H9 (cell line): Measurements from ENCODE around the gene RIMOC1. TPM values are rescaled to one million over a fixed set of nuclear protein-coding genes. Genes with fewer than 3 reads are reported as not detected.

Experiments
- DNase-seq: peaks from one replicate; pipeline ENCODE4 v3.0.0-alpha.2; 2017
- H2AFZ ChIP-seq: one replicate; pipeline ENCODE4 v1.6.1; 2013; ENCODE audit warnings: mild to moderate bottlenecking, low read length, control low read depth, moderate library complexity
- H2AK5ac ChIP-seq: 2 replicates; pipeline ENCODE4 v1.6.1; 2013; ENCODE audit warnings: low read length, control low read depth, mixed read lengths; ENCODE audit not compliant: insufficient read length
- H2BK120ac ChIP-seq: one replicate; pipeline ENCODE4 v1.6.1; 2013; ENCODE audit warnings: low read depth, mild to moderate bottlenecking, low read length, control low read depth, inconsistent platforms; ENCODE audit not compliant: poor library complexity, severe bottlenecking
- H2BK12ac ChIP-seq: 2 replicates; pipeline ENCODE4 v1.6.1; 2013; ENCODE audit warnings: low read length, control low read depth, mixed read lengths, low read depth; ENCODE audit not compliant: insufficient read length
- H2BK15ac ChIP-seq: 2 replicates; pipeline ENCODE4 v1.6.1; 2013; ENCODE audit warnings: low read depth, low read length, control low read depth
- H2BK20ac ChIP-seq: one replicate; pipeline ENCODE4 v1.6.1; 2013; ENCODE audit warnings: low read depth, mild to moderate bottlenecking, low read length, control low read depth, inconsistent platforms; ENCODE audit not compliant: poor library complexity, severe bottlenecking
- H2BK5ac ChIP-seq: 2 replicates; pipeline ENCODE4 v1.6.1; 2013; ENCODE audit warnings: low read length, control low read depth, mixed read lengths; ENCODE audit not compliant: insufficient read length
- H3K14ac ChIP-seq: 2 replicates; pipeline ENCODE4 v1.6.1; 2013; ENCODE audit warnings: low read length, control low read depth; ENCODE audit not compliant: insufficient read depth
- H3K18ac ChIP-seq: 2 replicates; pipeline ENCODE4 v1.6.1; 2013; ENCODE audit warnings: low read depth, mild to moderate bottlenecking, mixed read lengths, low read length, control low read depth; ENCODE audit not compliant: insufficient read length
- H3K23ac ChIP-seq: 2 replicates; pipeline ENCODE4 v1.6.1; 2013; ENCODE audit warnings: low read length, control low read depth, mixed read lengths, low read depth; ENCODE audit not compliant: insufficient read length
- H3K23me2 ChIP-seq: 2 replicates; pipeline ENCODE4 v1.6.1; 2013; ENCODE audit warnings: low read depth, mild to moderate bottlenecking, mixed read lengths, low read length, control low read depth; ENCODE audit not compliant: insufficient read length, poor library complexity, severe bottlenecking
- H3K27ac ChIP-seq: 2 replicates; pipeline ENCODE4 v1.5.1; 2013; ENCODE audit warnings: low read length, control low read depth, mixed read lengths, low read depth; ENCODE audit not compliant: insufficient read length
- H3K27me3 ChIP-seq: 2 replicates; pipeline ENCODE4 v1.6.1; 2013; ENCODE audit warnings: low read length, control low read depth, inconsistent platforms; ENCODE audit not compliant: insufficient read depth
- H3K4ac ChIP-seq: 2 replicates; pipeline ENCODE4 v1.6.1; 2013; ENCODE audit warnings: low read depth, mild to moderate bottlenecking, control low read depth, inconsistent platforms, low read length, moderate library complexity
- H3K4me1 ChIP-seq: 2 replicates; pipeline ENCODE4 v1.6.1; 2013; ENCODE audit warnings: low read length, control low read depth, inconsistent platforms; ENCODE audit not compliant: insufficient read depth
- H3K4me2 ChIP-seq: 2 replicates; pipeline ENCODE4 v1.6.1; 2013; ENCODE audit warnings: low read length, control low read depth, mixed read lengths; ENCODE audit not compliant: insufficient read length, insufficient read depth
- H3K56ac ChIP-seq: 2 replicates; pipeline ENCODE4 v1.6.1; 2013; ENCODE audit warnings: low read depth, mild to moderate bottlenecking, mixed read lengths, low read length, control low read depth; ENCODE audit not compliant: insufficient read length
- H3K79me1 ChIP-seq: 2 replicates; pipeline ENCODE4 v1.6.1; 2013; ENCODE audit warnings: low read depth, mild to moderate bottlenecking, moderate library complexity, low read length, control low read depth, inconsistent platforms; ENCODE audit not compliant: insufficient read depth, poor library complexity, severe bottlenecking
- H3K79me2 ChIP-seq: 2 replicates; pipeline ENCODE4 v1.6.1; 2013; ENCODE audit warnings: low read length, control low read depth, inconsistent platforms; ENCODE audit not compliant: insufficient read depth
- H3K9ac ChIP-seq: 2 replicates; pipeline ENCODE4 v1.6.1; 2013; ENCODE audit warnings: low read length, control low read depth, mixed read lengths; ENCODE audit not compliant: insufficient read length; ENCODE audit errors: extremely low read depth
- H3K9me3 ChIP-seq: one replicate; pipeline ENCODE4 v1.6.1; 2013; ENCODE audit warnings: low read depth, low read length, inconsistent platforms; ENCODE audit not compliant: control insufficient read depth
- H3T11ph ChIP-seq: one replicate; pipeline ENCODE4 v1.6.1; 2013; ENCODE audit warnings: mild to moderate bottlenecking, low read length, control low read depth, inconsistent platforms
- H4K20me1 ChIP-seq: one replicate; pipeline ENCODE4 v1.6.1; 2013; ENCODE audit not compliant: control insufficient read depth, insufficient read length, insufficient read depth
- H4K5ac ChIP-seq: 2 replicates; pipeline ENCODE4 v1.6.1; 2013; ENCODE audit warnings: low read depth, mild to moderate bottlenecking, mixed read lengths, low read length, control low read depth; ENCODE audit not compliant: insufficient read length
- H4K8ac ChIP-seq: replicated peaks from 2 replicates; pipeline ENCODE4 v1.6.1; 2013; ENCODE audit warnings: low read length, control low read depth, mixed read lengths, low read depth; ENCODE audit not compliant: insufficient read length
- H4K91ac ChIP-seq: 2 replicates; pipeline ENCODE4 v1.6.1; 2013; ENCODE audit warnings: low read depth, mild to moderate bottlenecking, moderate library complexity, mixed read lengths, low read length, control low read depth; ENCODE audit not compliant: insufficient read length
- H3K27ac Mint-ChIP-seq, 3 experiments: 2 replicates in 2 of 3; 3 replicates in 1 of 3; pipeline ENCODE4 v1.8.0; 2020 to 2021; ENCODE audit warnings: mixed read lengths in 3 of 3, mild to moderate bottlenecking in 1 of 3, moderate library complexity in 1 of 3
- H3K27me3 Mint-ChIP-seq: 2 replicates; pipeline ENCODE4 v1.8.0; 2021; ENCODE audit warnings: low read depth, mild to moderate bottlenecking, moderate library complexity, mixed read lengths
- H3K36me3 Mint-ChIP-seq, 3 experiments: 2 replicates in 2 of 3; 3 replicates in 1 of 3; pipeline ENCODE4 v1.8.0; 2020 to 2021; ENCODE audit warnings: low read depth in 3 of 3, mixed read lengths in 3 of 3; ENCODE audit not compliant: insufficient read depth in 1 of 3
- H3K4me1 Mint-ChIP-seq, 2 experiments: 2 replicates each; pipeline ENCODE4 v1.8.0; 2020; ENCODE audit warnings: mixed read lengths in 2 of 2
- H3K4me3 Mint-ChIP-seq, 2 experiments: 2 replicates in 1 of 2; 3 replicates in 1 of 2; pipeline ENCODE4 v1.8.0; 2020 to 2021; ENCODE audit warnings: mild to moderate bottlenecking in 2 of 2, mixed read lengths in 2 of 2, moderate library complexity in 1 of 2
- H3K9me3 Mint-ChIP-seq, 2 experiments: 2 replicates in 1 of 2; 3 replicates in 1 of 2; pipeline ENCODE4 v1.8.0; 2020; ENCODE audit warnings: mild to moderate bottlenecking in 2 of 2, mixed read lengths in 2 of 2, moderate library complexity in 1 of 2
- total RNA-seq: library from RNA; stranded (reverse); gene quantifications from 2 replicates; pipeline ENCODE4 v1.2.1, GENCODE V29; 2021
- TF ChIP-seq, protein P1 (sequence below): fragments of 200-600 bp; sonication (generic); conservative IDR thresholded peaks from 3 replicates; pipeline ENCODE4 v1.8.0; 2021; ENCODE audit warnings: antibody characterized with exemption, mild to moderate bottlenecking

The RIMOC1 gene
- total RNA-seq, 1 experiment from 2014 or later = 43.3 TPM

DNA sequence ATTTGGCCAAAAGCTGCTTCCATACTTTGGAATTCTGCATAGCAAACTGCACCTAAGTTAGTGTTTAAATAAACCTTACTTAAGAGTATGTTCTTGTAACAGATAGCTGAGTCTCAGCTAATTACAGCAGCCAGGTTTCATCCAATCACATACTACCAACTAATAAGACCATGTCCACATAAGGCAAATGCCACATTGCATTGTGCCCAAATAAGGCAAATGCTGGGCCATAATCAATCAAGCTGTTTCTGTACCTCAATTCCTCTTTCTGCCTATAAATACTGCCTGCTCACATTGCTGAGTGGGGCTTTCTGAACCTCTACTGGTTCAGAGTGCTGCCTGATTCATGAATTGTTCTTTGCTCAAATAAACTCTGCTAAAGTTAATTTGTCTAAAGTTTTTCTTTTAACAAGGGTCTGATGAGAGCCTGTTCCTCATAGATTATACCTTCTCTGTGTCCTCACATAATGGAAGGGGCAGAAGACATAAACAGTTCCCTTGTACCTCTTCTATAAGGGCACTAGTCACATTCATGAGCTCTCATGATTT is 29.6 kb upstream of the RIMOC1 start:
- H3K27ac ChIP-seq = no peak overlapping the region
- H3K18ac ChIP-seq = no peak overlapping the region
- no peak overlapping the region for H3K4ac ChIP-seq
- H2BK20ac ChIP-seq = no peak overlapping the region
- H3K23ac ChIP-seq = no peak overlapping the region
- no peak overlapping the region for H4K91ac ChIP-seq
- H2AFZ ChIP-seq = no peak overlapping the region
- peaks cover 5% of the 10 kb centered on the region; the same call in 1 of the 2 replicates for H3K27me3 ChIP-seq
- peaks cover 6% of the 10 kb centered on the region for H3K23me2 ChIP-seq
- no peak overlapping the region for H3T11ph ChIP-seq
- H3K56ac ChIP-seq = no peak overlapping the region
- no peak overlapping the region for H2BK120ac ChIP-seq
- peaks cover 3 to 4% of the 10 kb centered on the region in 2 experiments; a peak in 3 of 4 replicates for H3K4me1 Mint-ChIP-seq
- H3K9me3 ChIP-seq = no peaks in the 10 kb centered on the region
- H2BK5ac ChIP-seq = no peak overlapping the region
- H2BK15ac ChIP-seq = no peak overlapping the region
- no peaks in the 10 kb centered on the region for H3K79me2 ChIP-seq
- no peak overlapping the region for H3K4me3 Mint-ChIP-seq
- no peak overlapping the region for H3K27ac Mint-ChIP-seq
- no peaks in the 10 kb centered on the region for H3K36me3 Mint-ChIP-seq
- no peak overlapping the region for H3K14ac ChIP-seq
- H3K4me2 ChIP-seq = no peak overlapping the region
- H2AK5ac ChIP-seq = no peak overlapping the region
- no peaks in the 10 kb centered on the region; a peak in 1 of 5 replicates for H3K9me3 Mint-ChIP-seq
- no peak overlapping the region for H4K5ac ChIP-seq
- peaks cover 21% of the 10 kb centered on the region for H3K27me3 Mint-ChIP-seq
- no peak for DNase-seq
- H4K20me1 ChIP-seq = no peaks in the 10 kb centered on the region
- H4K8ac ChIP-seq = no peak overlapping the region
- no peak overlapping the region for H2BK12ac ChIP-seq
- TF ChIP-seq, protein P1, sequence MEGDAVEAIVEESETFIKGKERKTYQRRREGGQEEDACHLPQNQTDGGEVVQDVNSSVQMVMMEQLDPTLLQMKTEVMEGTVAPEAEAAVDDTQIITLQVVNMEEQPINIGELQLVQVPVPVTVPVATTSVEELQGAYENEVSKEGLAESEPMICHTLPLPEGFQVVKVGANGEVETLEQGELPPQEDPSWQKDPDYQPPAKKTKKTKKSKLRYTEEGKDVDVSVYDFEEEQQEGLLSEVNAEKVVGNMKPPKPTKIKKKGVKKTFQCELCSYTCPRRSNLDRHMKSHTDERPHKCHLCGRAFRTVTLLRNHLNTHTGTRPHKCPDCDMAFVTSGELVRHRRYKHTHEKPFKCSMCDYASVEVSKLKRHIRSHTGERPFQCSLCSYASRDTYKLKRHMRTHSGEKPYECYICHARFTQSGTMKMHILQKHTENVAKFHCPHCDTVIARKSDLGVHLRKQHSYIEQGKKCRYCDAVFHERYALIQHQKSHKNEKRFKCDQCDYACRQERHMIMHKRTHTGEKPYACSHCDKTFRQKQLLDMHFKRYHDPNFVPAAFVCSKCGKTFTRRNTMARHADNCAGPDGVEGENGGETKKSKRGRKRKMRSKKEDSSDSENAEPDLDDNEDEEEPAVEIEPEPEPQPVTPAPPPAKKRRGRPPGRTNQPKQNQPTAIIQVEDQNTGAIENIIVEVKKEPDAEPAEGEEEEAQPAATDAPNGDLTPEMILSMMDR = no peak
- H3K79me1 ChIP-seq = no peaks in the 10 kb centered on the region
- no peaks in the 10 kb centered on the region for H3K4me1 ChIP-seq
- no peak overlapping the region for H3K9ac ChIP-seq
